HG03045 (cell line): Measurements from ENCODE around the gene RFX2.

Experiments used
- ATAC-seq: cut with Tn5 transposase; IDR thresholded peaks from one replicate; pipeline ENCODE4 v1.9.1; 2021; ENCODE audit warnings: mild to moderate bottlenecking, moderate library complexity; ENCODE audit not compliant: unreplicated experiment

Gene RFX2

GRCh38 chr19:6105444-6105843 is 4.9 kb downstream of the RFX2 start:
- no peak for ATAC-seq

- no peak for ATAC-seq
Measured at GRCh38 chr19:6103894-6104293, 6.4 kb downstream of the RFX2 start.

- no peak for ATAC-seq
Measured at GRCh38 chr19:6103217-6103644, 7.1 kb downstream of the RFX2 start.

GRCh38 chr19:6101991-6102390 is 8.3 kb downstream of the RFX2 start:
- no peak for ATAC-seq

- ATAC-seq = no peak
Measured at GRCh38 chr19:6101291-6101825, 8.9 kb downstream of the RFX2 start.

- no peak for ATAC-seq
Measured at GRCh38 chr19:6100284-6100915, 9.9 kb downstream of the RFX2 start.

- ATAC-seq = no peak
Measured at GRCh38 chr19:6099599-6099998, 10.7 kb downstream of the RFX2 start.

GRCh38 chr19:6099033-6099432 is 11.3 kb downstream of the RFX2 start:
- no peak for ATAC-seq

GRCh38 chr19:6098574-6098973 is 11.7 kb downstream of the RFX2 start:
- no peak for ATAC-seq

GRCh38 chr19:6097911-6098310 is 12.4 kb downstream of the RFX2 start:
- ATAC-seq = no peak

- ATAC-seq = no peak
Measured at GRCh38 chr19:6095760-6096159, 14.5 kb downstream of the RFX2 start.

- no peak for ATAC-seq
Measured at GRCh38 chr19:6092329-6093286, 17.7 kb downstream of the RFX2 start.

- no peak for ATAC-seq
Measured at GRCh38 chr19:6091771-6092291, 18.5 kb downstream of the RFX2 start.

GRCh38 chr19:6090634-6091033 is 19.7 kb downstream of the RFX2 start:
- no peak for ATAC-seq

- no peak for ATAC-seq
Measured at GRCh38 chr19:6088602-6089049, 21.7 kb downstream of the RFX2 start.

GRCh38 chr19:6087074-6087571 is 23.2 kb downstream of the RFX2 start:
- ATAC-seq = peak; percentile 59

GRCh38 chr19:6086068-6086788 is 24.1 kb downstream of the RFX2 start:
- no peak for ATAC-seq

- no peak for ATAC-seq
Measured at GRCh38 chr19:6084821-6085220, 25.5 kb downstream of the RFX2 start.

- ATAC-seq = no peak
Measured at GRCh38 chr19:6079107-6079506, 31.2 kb downstream of the RFX2 start.

GRCh38 chr19:6078068-6078467 is 32.2 kb downstream of the RFX2 start:
- ATAC-seq = no peak
